Brain microvascular endothelial cell (primary cell): ENCODE data around the gene OXTR.
A peak's percentile ranks its signal among the peaks of the same experiment; 100 is the strongest.
"Not testable (repeated sequence)": the region's sequence is repeated elsewhere in the genome, so short reads cannot be mapped to it uniquely, and the experiment has no call there.

ENCODE experiments used
- DNase-seq: peaks from one replicate; pipeline ENCODE4 v3.0.0-alpha.2; 2020
- H3K27ac ChIP-seq: fragments of 250-450 bp; sonication (Bioruptor Pico); 2 replicates; pipeline ENCODE4 v1.5.1; 2020; ENCODE audit warnings: mild to moderate bottlenecking, moderate library complexity
- H3K27me3 ChIP-seq: fragments of 250-450 bp; sonication (Bioruptor Pico); replicated peaks from 2 replicates; pipeline ENCODE4 v1.5.1; 2020; ENCODE audit warnings: mild to moderate bottlenecking
- H3K36me3 ChIP-seq: fragments of 250-450 bp; sonication (Bioruptor Pico); replicated peaks from 2 replicates; pipeline ENCODE4 v1.5.1; 2020; ENCODE audit warnings: mild to moderate bottlenecking
- H3K4me3 ChIP-seq: 2 replicates; pipeline ENCODE4 v1.5.1; 2011; ENCODE audit warnings: low read depth, mild to moderate bottlenecking, control low read depth, low read length, moderate library complexity
- CTCF ChIP-seq: IDR thresholded peaks from 2 replicates; pipeline ENCODE4 v1.5.1; 2011; ENCODE audit warnings: low read depth, mild to moderate bottlenecking, moderate library complexity, low read length, control low read depth, inconsistent platforms; ENCODE audit errors: missing control alignments
- in situ Hi-C: cut with HindIII; loops from 2 replicates; pipeline ENCODE4 v1.10.0; 2017; ENCODE audit warnings: low sequenced_read_pairs, low pct_ligation_motif_present

The OXTR gene

DNA sequence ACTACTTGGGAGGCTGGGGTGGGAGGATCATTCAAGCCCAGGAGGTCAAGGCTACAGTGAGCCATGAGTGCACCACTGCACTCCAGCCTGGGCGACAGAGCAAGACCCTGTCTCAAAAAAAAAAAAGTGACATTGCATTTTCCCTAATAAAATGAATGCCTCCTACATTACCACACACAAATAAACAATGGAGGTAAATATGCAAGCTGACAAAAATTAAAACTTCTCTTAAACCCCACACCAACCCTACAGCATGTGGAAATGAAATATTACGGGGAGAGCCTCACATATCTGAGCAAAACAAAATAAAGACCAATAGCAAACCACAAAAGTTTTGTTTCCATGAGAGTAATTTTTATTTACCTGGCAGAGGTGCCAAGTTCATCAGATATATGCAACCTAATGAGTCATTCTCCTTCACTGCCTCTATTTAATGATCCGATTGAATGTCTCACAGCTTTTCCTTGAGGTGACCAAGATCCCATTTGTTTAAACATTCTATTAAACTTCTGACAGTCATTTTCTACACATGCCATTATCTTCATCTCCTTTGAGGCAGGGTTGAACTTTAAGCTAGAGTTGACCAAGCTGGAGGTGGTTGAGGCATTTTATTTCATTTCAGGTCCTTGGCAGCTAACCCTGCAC is 45.2 kb downstream of the OXTR start:
- in situ Hi-C loops: no loop called here
- TF ChIP-seq CTCF: no peak
- no peak overlapping the region for H3K4me3 ChIP-seq
- H3K36me3 ChIP-seq: no peaks in the 10 kb centered on the region
- no peak for DNase-seq
- H3K27me3 ChIP-seq: no peaks in the 10 kb centered on the region
- H3K27ac ChIP-seq: no peak overlapping the region

DNA sequence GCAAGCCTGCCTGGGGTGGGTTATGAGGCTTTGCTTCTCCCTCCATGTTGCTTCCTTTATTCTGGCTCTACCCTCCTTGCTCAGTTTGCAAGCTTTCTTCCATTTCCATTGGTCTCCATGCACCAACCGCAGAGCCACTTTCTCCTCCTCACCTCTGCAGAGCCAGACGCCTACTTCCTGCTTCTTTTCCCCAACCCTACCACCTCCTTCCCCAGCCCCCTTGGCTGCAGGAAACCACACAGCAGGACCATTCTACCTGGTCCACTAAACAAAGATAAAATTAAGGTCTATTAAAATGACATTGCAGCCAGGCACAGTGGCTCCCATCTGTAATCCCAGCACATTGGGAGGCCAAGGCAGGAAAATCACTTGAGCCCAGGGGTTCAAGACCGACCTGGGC is 45.8 kb downstream of the OXTR start:
- in situ Hi-C loops: no loop called here
- DNase-seq: no peak
- no peak for TF ChIP-seq CTCF

GRCh38 chr3:8722808-8723207 is 46.6 kb downstream of the OXTR start:
- Histone ChIP-seq H3K4me3 (no peak overlapping the region), H3K27ac (no peak overlapping the region), H3K27me3 (no peaks in the 10 kb centered on the region), H3K36me3 (no peaks in the 10 kb centered on the region)
- DNase-seq: no peak
- in situ Hi-C loops: no loop called here
- no peak for TF ChIP-seq CTCF

More for the DNA sequence above, 45.8 kb downstream of the OXTR start:
- Histone ChIP-seq H3K27me3 (no peaks in the 10 kb centered on the region), H3K36me3 (no peaks in the 10 kb centered on the region), H3K27ac (no peak overlapping the region), H3K4me3 (no peak overlapping the region)

DNA sequence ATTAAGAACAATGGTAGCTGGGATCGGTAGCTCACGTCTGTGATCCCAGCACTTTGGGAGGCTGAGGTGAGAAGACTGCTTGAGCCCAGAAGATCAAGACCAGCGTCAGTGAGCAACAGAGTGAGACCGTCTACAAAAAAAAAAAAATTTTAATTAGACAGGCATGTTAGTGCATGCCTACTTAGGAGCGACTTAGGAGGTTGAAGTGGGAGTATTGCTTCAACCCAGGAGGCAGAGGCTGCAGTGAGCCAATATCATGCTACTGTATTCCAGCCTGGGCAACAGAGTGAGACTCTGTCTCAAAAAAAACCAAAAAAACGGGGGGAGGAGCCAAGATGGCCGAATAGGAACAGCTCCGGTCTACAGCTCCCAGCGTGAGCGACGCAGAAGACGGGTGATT is 53.7 kb downstream of the OXTR start:
- H3K27ac ChIP-seq, H3K27me3 ChIP-seq, DNase-seq, H3K4me3 ChIP-seq, H3K36me3 ChIP-seq, in situ Hi-C loops: not testable (repeated sequence)

- peak; percentile 66 for TF ChIP-seq CTCF
- no peaks in the 10 kb centered on the region for H3K27me3 ChIP-seq
- H3K36me3 ChIP-seq: no peaks in the 10 kb centered on the region
- no peak overlapping the region for H3K4me3 ChIP-seq
- no peak for DNase-seq
- no peak overlapping the region for H3K27ac ChIP-seq
- in situ Hi-C loops: no loop called here
Observed at GRCh38 chr3:8713901-8714759, 55.3 kb downstream of the OXTR start.

- TF ChIP-seq CTCF: no peak
- H3K4me3 ChIP-seq: no peak overlapping the region
- no peaks in the 10 kb centered on the region for H3K36me3 ChIP-seq
- in situ Hi-C loops: no loop called here
- H3K27ac ChIP-seq: no peak overlapping the region
- H3K27me3 ChIP-seq: no peaks in the 10 kb centered on the region
- no peak for DNase-seq
Observed at GRCh38 chr3:8712908-8713255, 56.5 kb downstream of the OXTR start.
